ENCODE data around the gene SMIM45.

The SMIM45 gene

DNA sequence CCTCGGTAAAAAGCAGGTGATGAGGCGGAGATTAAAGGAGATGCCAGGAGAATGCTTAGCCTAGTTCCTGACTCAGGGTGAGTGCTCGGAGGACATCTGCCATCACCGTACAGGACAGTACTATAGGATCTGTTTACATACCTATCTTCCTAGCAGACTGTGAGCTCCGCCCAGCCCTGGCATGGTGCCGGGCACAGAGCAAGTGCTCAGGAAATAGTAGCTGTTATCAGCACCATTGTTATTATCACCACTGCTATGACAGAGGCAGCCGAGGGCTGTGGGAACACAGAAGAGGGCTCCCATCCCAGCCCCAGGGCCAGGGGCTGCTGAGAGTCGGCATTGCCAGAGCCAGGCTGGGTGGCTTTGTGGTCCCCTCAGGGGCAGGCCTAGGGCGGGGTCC lies 16.7 kb downstream of the SMIM45 start:
- no peak overlapping the region for H3K27ac Mint-ChIP-seq
- DNase-seq = no peak
- no peak overlapping the region for H3K4me3 Mint-ChIP-seq
- H3K27me3 Mint-ChIP-seq = peaks cover 12% of the 10 kb centered on the region
- H3K36me3 Mint-ChIP-seq = no peaks in the 10 kb centered on the region
- H3K4me1 Mint-ChIP-seq = peaks cover 3% of the 10 kb centered on the region
- H3K9me3 Mint-ChIP-seq = no peaks in the 10 kb centered on the region

DNA sequence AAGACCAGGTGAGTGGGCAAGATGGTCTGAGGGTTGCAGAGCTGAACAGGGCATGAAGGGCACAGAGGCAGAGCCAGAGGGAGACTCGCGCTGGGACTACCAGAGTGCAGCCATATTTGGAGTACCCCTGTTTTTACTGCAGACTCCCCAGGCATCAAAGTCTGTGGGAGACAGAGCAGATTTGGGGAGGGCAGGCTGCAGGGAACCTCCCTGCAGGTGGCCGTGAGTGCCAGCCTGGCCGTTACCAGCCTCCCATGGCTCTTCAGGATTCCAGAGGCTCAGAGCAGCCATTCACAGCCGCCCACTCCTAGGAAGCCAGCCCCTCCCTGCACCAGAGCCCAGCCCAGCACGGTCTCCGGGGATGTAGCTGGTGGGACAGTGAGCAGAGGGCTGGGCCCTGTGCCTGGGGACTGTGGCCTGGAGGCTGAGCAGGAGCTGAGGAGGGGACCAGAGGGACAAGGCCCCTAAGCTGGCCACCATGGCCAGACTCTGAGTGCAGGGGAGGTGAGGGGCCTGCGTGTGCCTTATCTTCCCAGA lies 17.2 kb downstream of the SMIM45 start, which contains the start of gene SEPTIN3:
Gene SEPTIN3 (plus strand): TSS at position 334 of the 537 bp plus-strand sequence. CDS start 2,050 bp downstream, outside the sequence.
- DNase-seq = no peak
- Mint-ChIP-seq H3K9me3 (no peaks in the 10 kb centered on the region), H3K36me3 (no peaks in the 10 kb centered on the region), H3K4me1 (peaks cover 3% of the 10 kb centered on the region), H3K27ac (no peak within 1 kb of the TSS), H3K27me3 (peaks cover 15% of the 10 kb centered on the region), H3K4me3 (no peak within 1 kb of the TSS)

DNA sequence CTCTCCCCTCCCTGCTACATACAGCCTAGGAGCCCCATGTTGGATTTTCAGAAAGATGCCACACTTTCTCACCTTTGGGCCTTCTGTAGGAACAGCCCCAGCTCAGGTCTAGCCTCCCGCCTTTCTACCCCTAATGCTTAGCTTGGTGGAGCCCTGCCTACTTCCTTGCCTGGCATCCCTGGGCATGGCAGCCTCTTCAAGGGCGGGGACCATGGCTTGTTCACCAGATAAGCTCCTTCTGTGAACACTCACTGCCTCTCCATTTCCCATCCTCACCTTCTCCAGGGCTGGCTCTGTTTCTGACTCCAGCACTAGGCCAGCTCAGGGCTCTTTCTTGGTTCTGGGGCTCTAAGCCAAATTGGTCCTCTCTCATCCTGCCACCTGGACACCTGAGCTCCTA lies 18.7 kb downstream of the SMIM45 start:
- no peaks in the 10 kb centered on the region for H3K36me3 Mint-ChIP-seq
- H3K27ac Mint-ChIP-seq = no peak overlapping the region
- H3K4me3 Mint-ChIP-seq = no peak overlapping the region
- H3K4me1 Mint-ChIP-seq = peaks cover 3% of the 10 kb centered on the region
- H3K27me3 Mint-ChIP-seq = peaks cover 29% of the 10 kb centered on the region
- no peak for DNase-seq
- no peaks in the 10 kb centered on the region for H3K9me3 Mint-ChIP-seq

DNA sequence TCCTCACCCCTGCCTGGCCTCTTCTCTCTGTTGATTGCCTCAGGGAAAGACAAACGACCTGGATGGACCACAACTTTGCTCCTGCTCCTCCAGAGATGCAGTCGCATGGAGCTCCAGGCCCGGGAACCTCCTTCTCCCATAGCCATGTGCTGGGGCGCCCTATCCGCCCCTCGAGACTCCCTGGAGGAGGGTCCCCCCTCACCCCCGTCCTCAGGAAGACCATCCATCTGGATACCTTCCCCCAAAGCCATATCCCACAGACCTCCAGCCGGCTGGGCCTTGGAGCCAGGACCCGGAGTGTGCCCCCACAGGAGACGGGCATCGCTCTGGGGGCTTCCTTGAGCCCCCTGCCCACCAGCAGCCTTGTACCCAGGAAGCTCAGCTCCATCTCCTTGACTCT lies 19.5 kb downstream of the SMIM45 start:
- peaks cover 37% of the 10 kb centered on the region for H3K27me3 Mint-ChIP-seq
- H3K4me1 Mint-ChIP-seq = peaks cover 10% of the 10 kb centered on the region
- no peak for DNase-seq
- H3K4me3 Mint-ChIP-seq = no peak overlapping the region
- no peak overlapping the region for H3K27ac Mint-ChIP-seq
- peaks cover 1% of the 10 kb centered on the region for H3K36me3 Mint-ChIP-seq
- no peaks in the 10 kb centered on the region for H3K9me3 Mint-ChIP-seq

DNA sequence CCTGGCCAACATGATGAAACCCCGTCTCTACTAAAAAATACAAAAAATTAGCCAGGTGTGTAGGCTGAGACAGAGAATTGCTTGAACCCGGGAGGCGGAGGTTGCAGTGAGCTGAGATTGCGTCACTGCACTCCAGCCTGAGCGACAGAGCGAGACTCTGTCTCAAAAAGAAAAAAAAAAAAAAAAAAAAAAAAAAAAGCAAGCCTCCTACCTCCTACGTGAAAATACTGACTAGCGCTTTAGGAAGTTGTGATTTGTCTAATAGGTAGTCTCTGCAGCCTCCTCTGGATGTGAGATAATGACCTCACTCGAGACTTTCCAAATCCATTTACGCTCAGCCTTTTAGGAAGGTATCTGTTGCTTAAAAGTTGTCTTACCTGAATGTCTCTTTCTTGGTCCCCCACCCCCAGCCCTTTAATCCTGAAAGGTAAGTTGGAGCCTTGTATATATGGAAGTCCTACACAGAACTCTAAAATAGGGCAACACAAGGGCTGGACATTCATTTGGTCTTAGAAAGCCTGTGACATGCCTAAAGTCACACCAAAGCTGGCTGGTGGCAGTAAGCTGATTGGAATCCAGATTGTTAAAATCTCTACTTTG lies 22.8 kb downstream of the SMIM45 start:
- peaks cover 1% of the 10 kb centered on the region for H3K36me3 Mint-ChIP-seq
- DNase-seq = no peak
- no peak overlapping the region for H3K27ac Mint-ChIP-seq
- H3K4me3 Mint-ChIP-seq = no peak overlapping the region
- peaks cover 6% of the 10 kb centered on the region for H3K4me1 Mint-ChIP-seq
- H3K27me3 Mint-ChIP-seq = peaks cover 61% of the 10 kb centered on the region
- H3K9me3 Mint-ChIP-seq = no peaks in the 10 kb centered on the region

DNA sequence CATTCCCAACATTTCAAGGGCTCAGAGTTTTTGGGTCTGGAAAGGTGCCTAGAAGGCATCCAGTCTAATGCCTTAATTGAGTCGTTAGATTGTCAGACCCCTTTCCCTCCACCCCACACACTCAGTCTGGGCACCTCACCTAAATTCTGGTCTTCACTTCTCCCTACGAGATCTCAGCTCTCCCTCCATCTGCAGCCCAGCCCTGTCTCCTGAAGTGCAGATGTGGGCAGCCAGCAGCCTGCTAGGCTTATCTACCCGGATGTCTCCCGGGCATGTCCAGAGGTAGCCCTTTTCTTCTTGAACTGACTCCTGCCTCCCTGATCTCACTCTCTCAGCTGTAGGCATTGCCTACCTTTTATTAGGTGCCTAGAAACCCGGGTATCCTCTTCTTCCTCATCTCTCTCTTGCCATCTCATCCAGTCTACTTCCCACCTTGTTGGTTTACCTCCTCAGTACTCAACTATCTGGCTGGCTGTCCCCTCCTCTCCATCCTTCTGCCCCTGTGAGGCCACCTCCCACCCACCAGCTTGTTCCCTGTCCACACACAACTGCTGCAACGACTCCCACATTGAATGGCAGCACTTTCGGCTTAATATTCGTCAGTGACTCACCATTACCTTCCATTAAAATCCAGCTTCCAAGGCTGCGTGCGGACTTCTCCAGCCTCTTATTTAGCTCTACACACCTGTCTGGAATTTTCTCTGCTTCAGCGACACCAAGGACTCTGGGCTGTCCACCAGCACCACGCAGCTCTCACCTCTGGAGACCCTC lies 23.5 kb downstream of the SMIM45 start:
- peaks cover 6% of the 10 kb centered on the region for H3K4me1 Mint-ChIP-seq
- no peak overlapping the region for H3K27ac Mint-ChIP-seq
- H3K9me3 Mint-ChIP-seq = no peaks in the 10 kb centered on the region
- H3K27me3 Mint-ChIP-seq = peaks cover 61% of the 10 kb centered on the region
- H3K36me3 Mint-ChIP-seq = peaks cover 1% of the 10 kb centered on the region
- peak overlapping the region; percentile 58 for H3K4me3 Mint-ChIP-seq
- DNase-seq = no peak

DNA sequence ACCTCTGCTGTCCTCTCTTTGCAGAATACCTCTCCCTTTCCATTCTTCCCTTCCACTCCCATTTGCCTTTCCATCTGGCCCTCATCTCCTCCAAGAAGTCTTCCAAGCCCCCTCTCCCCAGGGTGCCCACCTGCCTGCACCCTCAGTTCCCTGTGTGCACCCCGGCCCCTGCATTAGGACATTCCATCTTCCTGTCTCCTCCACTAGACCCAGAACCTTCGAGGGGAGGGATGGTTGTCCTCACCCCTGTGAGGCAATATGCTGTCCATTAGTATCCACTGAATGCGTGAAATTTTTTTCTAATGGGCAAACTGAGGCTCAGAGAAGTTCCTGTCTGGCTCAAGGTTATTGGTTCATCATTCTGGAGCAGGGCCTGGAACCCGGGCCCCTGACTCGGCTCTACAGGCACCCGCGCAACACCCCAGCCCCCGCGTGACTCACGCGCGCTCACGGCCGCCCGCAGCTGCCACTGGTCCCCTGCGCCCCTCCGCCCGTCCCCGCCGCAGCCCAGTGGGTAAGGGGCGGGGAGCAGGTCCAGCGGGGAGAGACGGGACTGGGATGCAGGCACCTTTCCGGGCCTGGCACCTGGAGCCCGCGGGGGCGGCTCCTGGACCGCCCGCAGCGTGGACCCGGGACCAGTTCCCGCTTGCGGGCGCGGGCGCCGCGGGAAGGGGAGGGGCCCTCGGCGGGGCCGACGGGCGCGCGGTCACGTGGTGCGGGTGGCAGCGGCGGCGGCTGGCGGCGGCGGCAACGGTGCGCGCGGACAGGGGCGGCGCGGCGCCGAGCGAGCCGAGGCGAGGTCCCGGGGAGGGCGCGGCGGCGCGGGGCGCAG lies 24.3 kb downstream of the SMIM45 start:
- Mint-ChIP-seq H3K36me3 (peaks cover 1% of the 10 kb centered on the region), H3K27ac (no peak overlapping the region), H3K4me3 (peak overlapping the region; percentile 58), H3K4me1 (peaks cover 6% of the 10 kb centered on the region), H3K9me3 (no peaks in the 10 kb centered on the region), H3K27me3 (peaks cover 61% of the 10 kb centered on the region)
- DNase-seq = peak; percentile 59

DNA sequence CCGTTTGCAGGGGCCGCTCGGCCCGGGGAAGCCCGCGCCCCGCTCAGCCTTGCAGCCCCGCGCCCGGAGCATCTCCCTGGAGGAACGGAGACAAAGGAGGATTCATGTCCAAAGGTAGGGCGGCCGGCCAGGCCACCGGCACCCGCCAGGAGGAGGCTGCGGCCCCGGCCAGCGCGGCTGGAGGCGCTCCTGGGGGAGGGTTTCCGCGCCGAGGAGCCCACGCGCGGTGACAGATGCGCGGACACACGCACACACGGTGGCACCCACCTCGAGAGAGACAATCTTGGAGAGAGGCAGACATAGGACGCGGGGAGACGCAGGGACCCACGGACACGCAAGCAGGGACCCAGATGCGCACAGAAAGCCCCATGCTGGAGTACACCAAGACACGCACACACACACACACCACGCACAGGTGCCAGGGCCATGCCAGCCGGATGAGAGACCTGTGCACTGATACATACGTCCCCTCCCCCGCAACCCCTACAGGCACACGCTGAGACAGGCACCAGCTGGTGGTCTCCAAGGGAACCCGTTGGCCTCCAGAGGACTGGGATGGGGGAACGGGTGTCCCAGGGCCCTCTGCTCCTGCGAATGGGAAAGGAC lies 25.1 kb downstream of the SMIM45 start:
- no peaks in the 10 kb centered on the region for H3K9me3 Mint-ChIP-seq
- DNase-seq = peak; percentile 8
- peaks cover 6% of the 10 kb centered on the region for H3K4me1 Mint-ChIP-seq
- H3K27me3 Mint-ChIP-seq = peaks cover 59% of the 10 kb centered on the region
- H3K4me3 Mint-ChIP-seq = no peak overlapping the region
- H3K27ac Mint-ChIP-seq = no peak overlapping the region
- peaks cover 1% of the 10 kb centered on the region for H3K36me3 Mint-ChIP-seq

DNA sequence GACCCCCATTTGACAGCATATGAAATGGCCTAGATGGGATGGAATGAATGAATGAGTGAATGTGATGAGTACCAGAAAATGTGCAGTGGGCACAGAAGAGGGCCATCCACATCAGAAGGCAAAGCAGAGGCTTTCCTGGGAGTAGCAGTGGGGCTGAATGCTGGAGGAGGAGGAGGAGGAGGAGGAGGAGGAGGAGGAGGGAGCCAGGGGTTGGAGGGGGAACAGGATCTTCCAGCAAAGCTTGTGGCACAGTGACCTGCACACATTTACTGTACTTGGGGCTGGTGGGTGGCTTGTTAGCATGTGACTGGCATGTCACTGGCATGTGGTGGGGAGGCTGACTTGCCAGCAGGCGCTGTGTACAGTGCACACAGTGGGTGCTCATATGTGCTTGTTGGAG lies 26.8 kb downstream of the SMIM45 start:
- Mint-ChIP-seq H3K36me3 (peaks cover 1% of the 10 kb centered on the region), H3K4me3 (no peak overlapping the region), H3K27me3 (peaks cover 48% of the 10 kb centered on the region), H3K4me1 (peaks cover 6% of the 10 kb centered on the region), H3K27ac (no peak overlapping the region), H3K9me3 (no peaks in the 10 kb centered on the region)
- DNase-seq = no peak

DNA sequence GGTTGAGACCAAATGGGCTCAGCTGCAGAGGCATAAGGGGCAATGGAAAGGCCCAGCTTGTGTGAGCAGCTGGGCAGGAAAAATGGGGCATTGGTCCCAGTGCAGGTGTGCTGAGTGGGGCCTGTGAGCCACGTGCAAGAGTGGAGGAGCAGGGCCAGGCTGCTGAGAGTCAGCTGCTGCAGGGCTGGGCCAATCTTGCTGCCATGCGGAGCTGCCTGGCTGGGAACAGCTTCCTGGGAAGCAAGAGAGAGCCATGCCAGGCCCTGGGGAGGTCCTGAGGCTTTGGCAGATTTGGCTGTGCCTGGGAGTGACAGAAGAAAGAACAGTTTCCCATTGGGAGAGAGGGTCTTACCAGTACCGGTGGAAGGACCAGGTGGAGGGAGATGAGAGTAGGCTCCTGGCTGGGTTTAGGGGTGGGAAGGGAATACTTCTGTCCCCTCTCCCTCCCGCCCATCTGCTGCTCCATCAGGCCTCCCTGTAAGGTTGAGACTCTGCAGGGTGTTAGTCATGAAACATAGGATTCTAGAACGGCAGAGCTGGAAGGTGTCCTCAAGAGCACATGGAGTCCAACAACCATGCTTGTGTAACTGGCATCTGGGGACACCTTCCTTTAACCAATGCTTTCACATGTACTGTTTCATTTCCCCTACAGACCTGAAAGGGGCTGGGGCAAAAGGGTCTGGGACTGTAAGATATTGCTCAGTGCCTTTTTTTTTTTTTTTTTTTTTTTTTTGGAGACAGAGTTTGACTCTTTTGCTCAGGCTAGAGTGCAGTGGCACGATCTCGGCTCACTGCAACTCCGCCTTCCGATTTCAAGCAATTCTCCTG lies 27.7 kb downstream of the SMIM45 start:
- DNase-seq = no peak
- H3K36me3 Mint-ChIP-seq = peaks cover 1% of the 10 kb centered on the region
- H3K27me3 Mint-ChIP-seq = peaks cover 41% of the 10 kb centered on the region
- no peaks in the 10 kb centered on the region for H3K9me3 Mint-ChIP-seq
- H3K27ac Mint-ChIP-seq = no peak overlapping the region
- no peak overlapping the region for H3K4me3 Mint-ChIP-seq
- peaks cover 6% of the 10 kb centered on the region for H3K4me1 Mint-ChIP-seq

DNA sequence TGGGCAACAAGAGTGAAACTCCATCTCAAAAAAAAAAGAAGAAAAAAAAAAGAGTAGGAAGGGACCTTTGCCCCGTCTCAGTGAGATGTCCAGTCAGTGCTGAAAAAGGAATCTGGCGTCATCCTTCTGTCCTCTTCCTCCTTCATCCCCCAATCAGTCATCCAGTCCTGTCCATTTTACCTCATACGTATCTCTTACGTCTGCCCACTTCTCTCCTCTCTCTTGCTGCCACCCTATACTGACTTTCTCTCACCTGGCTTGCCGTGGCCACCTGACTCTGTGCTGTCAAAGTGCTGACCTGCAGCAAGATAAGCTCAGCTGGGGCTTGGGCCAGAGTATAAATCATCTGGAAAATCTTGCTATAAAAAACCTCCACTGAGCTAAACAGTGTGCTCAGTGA lies 30.9 kb downstream of the SMIM45 start:
- H3K4me1 Mint-ChIP-seq = no peaks in the 10 kb centered on the region
- no peak overlapping the region for H3K4me3 Mint-ChIP-seq
- H3K9me3 Mint-ChIP-seq = no peaks in the 10 kb centered on the region
- peaks cover 16% of the 10 kb centered on the region for H3K27me3 Mint-ChIP-seq
- DNase-seq = no peak
- H3K27ac Mint-ChIP-seq = no peak overlapping the region
- no peaks in the 10 kb centered on the region for H3K36me3 Mint-ChIP-seq

DNA sequence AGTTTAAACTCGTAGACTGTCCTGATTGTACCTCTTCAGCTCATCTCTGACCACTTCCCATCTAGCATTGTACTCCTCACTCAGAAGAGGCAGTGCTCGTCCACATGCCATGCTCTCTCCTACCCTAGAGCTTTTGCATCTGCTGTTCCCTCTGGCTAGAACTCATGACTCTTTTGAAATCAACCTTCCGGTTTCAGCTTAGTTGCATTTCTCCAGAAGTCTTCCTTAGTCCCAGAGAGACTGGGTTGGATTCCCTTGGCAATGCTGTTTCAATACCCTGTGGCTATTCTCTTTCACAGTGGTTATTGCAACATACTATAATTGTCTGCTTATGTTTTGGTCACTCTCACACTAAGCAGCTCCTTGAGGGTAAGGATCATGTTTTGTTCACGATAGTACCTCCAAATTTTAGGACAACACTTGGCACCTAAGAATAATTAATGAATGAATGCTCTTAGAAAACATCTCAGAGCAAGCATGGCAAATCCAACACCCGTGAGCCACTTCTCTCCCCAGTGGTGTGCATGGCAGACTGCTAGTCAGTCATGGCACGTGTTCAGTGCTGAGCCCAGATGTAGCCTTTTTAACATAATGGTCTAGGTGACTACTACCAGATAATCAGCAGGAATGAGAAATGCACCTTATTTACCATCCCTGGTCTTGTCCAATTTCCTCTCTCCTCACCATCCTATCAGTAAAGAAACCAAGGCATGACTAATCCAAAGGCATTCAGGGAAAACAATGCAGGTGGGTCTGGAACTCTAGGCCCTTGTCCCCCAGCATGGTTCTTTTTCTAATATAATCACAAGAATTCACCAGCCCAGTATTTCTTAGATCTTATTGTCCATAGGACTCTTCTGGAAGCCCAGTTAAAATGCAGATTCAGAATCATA lies 31.8 kb downstream of the SMIM45 start:
- Mint-ChIP-seq H3K27me3 (peaks cover 7% of the 10 kb centered on the region), H3K36me3 (no peaks in the 10 kb centered on the region), H3K4me1 (no peaks in the 10 kb centered on the region), H3K9me3 (no peaks in the 10 kb centered on the region), H3K4me3 (no peak overlapping the region), H3K27ac (no peak overlapping the region)
- no peak for DNase-seq

DNA sequence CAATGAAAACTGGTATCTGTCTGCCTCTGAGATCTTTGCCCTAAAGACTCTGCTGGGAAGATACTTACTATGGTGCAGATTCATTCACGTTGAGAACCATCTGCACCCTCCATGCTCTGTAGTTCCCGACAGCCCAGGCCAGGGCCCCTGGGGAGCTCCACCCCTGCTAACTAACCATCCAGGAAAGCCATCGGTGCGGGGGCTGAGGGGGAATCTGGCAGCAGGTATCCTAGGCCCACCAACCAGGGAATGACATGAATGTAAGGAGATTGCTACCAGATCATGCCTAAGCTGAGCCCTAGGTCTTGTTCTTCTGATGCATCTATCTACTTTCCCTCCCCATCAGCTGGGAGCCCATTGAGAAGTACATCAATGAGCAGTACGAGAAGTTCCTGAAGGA lies 35.3 kb downstream of the SMIM45 start:
- Mint-ChIP-seq H3K27ac (no peak overlapping the region), H3K4me3 (no peak overlapping the region), H3K4me1 (no peaks in the 10 kb centered on the region)

More for the DNA sequence above, 35.3 kb downstream of the SMIM45 start:
- Mint-ChIP-seq H3K36me3 (no peaks in the 10 kb centered on the region), H3K27me3 (no peaks in the 10 kb centered on the region), H3K9me3 (no peaks in the 10 kb centered on the region)
- no peak for DNase-seq
